Fibroblast of lung (primary cell): Measurements from ENCODE around the gene MTREX.
"Not testable (repeated sequence)": the region's sequence is repeated elsewhere in the genome, so short reads cannot be mapped to it uniquely, and the experiment has no call there.

ENCODE experiments used
- EZH2 ChIP-seq: IDR thresholded peaks from 2 replicates; pipeline ENCODE4 v1.5.1; 2012; ENCODE audit warnings: low read length, control low read depth, mild to moderate bottlenecking; ENCODE audit errors: missing control alignments
- TF ChIP-seq, protein P1 (sequence below), 2 donors: IDR thresholded peaks in 1 of 2; conservative IDR thresholded peaks in 1 of 2; 1 replicate in 1 of 2; 2 replicates in 1 of 2; pipeline ENCODE4 v1.5.1; 2011 to 2012; ENCODE audit warnings: low read length in 2 of 2, control low read depth in 1 of 2, inconsistent platforms in 1 of 2, low read depth in 1 of 2, mild to moderate bottlenecking in 1 of 2

DNA sequence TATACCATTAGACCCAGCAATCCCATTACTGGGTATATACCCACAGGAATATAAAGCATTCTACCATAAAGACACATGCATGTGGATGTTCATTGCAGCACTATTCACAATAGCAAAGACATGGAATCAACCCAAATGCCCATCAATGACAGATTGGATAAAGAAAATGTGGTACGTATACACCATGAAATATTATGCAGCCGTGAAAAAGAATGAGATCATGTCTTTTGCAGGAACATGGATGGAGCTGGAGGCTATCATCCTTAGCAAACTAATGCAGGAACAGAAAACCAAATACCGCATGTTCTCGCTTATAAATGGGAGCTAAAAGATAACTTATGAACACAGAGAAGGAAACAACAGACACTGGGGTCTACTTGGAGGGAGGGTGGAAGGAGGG lies 10.4 kb downstream of the MTREX start:
- TF ChIP-seq, protein P1, sequence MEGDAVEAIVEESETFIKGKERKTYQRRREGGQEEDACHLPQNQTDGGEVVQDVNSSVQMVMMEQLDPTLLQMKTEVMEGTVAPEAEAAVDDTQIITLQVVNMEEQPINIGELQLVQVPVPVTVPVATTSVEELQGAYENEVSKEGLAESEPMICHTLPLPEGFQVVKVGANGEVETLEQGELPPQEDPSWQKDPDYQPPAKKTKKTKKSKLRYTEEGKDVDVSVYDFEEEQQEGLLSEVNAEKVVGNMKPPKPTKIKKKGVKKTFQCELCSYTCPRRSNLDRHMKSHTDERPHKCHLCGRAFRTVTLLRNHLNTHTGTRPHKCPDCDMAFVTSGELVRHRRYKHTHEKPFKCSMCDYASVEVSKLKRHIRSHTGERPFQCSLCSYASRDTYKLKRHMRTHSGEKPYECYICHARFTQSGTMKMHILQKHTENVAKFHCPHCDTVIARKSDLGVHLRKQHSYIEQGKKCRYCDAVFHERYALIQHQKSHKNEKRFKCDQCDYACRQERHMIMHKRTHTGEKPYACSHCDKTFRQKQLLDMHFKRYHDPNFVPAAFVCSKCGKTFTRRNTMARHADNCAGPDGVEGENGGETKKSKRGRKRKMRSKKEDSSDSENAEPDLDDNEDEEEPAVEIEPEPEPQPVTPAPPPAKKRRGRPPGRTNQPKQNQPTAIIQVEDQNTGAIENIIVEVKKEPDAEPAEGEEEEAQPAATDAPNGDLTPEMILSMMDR (conservative IDR thresholded peaks at IDR 0.05 in 1 of 2, IDR thresholded peaks at IDR 0.05 in 1 of 2; ENCODE audit: low read depth in 1 of 2, low read length in 2 of 2): not testable (repeated sequence)
- TF ChIP-seq EZH2: not testable (repeated sequence)
